ENCODE data around the gene TMEM89.
A peak's percentile ranks its signal among the peaks of the same experiment; 100 is the strongest.

Gene TMEM89, protein sequence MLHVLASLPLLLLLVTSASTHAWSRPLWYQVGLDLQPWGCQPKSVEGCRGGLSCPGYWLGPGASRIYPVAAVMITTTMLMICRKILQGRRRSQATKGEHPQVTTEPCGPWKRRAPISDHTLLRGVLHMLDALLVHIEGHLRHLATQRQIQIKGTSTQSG

GRCh38 chr3:48621461-48621869, at the start of gene TMEM89:
Gene TMEM89 (minus strand): TSS chr3:48621769. CDS start chr3:48621756, 13 bp downstream.
- DNase-seq = no peak

- DNase-seq = no peak
Observed at GRCh38 chr3:48664929-48665328, 43.4 kb upstream of the TMEM89 start.

- no peak for DNase-seq
Observed at GRCh38 chr3:48664313-48664644, 42.7 kb upstream of the TMEM89 start.

DNA sequence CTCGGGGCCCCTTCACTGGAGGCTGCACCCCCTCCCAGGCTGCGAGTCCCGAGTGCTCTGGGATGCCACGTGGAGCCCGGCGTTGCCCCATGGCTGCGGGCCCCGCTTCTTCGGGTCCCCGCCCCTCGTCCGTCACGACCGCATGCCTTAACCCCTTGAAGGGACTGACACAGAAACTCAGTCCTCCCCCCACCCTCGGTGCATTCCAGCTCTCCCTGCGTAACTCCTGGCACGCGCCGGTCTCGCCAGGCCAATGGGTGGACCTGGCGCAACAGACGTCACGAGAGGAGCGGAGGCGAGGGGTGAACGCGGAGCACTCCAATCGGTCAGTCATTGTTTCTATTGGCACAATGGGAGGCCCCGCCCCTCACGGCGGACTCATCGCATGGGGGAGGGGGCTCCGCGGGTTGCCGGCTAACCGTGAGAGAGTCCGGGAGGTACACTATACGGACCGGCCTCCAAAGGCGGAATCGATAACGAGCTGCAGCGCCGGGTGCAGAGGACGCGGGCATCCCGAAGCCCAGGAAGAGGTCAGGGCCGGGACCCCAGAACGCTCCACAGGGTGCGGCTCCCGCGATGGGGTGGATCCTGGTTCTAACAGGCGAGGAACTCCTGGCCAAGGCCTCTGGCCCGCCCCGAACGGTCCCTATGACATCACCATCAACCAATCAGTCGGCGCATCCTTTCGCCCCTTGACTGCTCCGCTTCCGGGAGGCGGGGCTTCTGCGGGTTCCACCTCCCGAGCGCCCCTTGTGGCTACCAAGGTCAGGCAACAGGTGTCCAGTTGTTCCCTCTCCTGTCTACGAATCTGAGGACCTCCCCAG, 42.1 kb upstream of the TMEM89 start:
- peak; percentile 93 for DNase-seq

DNA sequence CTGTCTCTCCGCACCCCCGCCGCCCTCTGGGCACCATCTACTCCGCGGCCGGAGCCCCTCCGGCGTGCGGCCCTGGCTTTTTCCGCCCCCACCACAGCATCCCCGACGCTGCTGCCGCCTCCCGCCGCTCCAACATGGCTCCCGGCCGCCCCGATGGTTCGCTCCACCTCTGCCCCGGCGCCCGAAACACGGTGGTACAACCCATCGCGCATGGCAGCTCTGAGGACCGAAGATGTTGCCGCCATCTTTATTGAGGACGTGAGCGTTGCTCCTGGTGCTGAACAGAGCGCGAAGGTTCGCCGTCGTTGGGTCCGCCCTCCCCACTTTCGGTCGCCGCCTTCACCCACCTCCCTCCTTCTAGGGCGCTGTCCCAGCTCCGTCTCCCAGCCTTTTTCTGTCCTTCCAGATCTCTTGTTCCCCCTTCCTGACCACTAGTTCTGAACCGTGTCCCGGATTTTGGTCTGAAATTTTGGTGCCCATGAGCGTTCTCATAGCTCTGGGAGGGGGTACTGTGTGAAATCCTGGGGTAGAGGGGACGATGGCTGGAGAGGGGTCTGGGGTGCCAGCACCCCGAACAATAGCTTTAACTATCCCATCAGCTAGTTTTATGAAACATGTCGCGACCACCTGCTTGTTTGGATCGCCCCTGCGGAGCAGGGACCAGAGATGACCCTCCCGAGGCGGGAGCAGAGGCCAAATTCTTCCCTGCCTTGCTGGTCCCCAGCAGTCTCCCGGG, 41.4 kb upstream of the TMEM89 start, which contains the start of gene CELSR3:
Gene CELSR3, minus strand, starts transcription at position 134 of the 736 bp plus-strand sequence. CDS start 252 bp downstream, outside the sequence.
- DNase-seq = no peak

DNA sequence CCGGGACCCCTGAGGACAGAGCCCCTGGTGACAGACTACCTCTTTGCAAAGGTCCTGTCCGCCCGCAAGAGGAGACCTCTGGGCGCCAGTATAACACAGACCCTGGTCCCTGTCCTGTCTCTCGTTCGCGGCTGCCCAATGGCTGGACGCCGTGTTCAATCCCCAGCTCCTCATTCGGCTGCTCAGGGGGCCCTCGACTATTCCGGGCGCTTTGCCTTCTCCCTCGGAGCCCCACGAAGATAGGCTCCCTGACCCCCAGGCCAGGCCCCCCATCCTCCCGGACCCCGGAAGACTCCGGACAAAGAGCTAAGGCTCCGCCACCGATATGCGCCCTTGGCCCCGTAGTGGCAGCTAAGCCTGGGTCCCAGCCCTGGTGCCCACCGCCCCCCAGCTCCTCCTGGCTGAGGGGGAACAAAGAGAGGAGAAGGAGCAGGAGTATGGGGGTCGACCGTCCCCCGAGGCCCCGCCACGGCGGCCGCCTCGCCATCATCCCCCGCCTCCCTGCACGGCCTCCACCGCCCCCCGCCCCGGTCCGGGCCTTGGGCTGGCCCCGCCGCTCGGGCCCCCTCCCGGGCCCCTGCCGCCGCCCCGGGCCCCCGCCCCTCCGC, 40.7 kb upstream of the TMEM89 start:
- DNase-seq = no peak

- peak; percentile 58 for DNase-seq
Observed at GRCh38 chr3:48661501-48662144, 40.1 kb upstream of the TMEM89 start.

DNA sequence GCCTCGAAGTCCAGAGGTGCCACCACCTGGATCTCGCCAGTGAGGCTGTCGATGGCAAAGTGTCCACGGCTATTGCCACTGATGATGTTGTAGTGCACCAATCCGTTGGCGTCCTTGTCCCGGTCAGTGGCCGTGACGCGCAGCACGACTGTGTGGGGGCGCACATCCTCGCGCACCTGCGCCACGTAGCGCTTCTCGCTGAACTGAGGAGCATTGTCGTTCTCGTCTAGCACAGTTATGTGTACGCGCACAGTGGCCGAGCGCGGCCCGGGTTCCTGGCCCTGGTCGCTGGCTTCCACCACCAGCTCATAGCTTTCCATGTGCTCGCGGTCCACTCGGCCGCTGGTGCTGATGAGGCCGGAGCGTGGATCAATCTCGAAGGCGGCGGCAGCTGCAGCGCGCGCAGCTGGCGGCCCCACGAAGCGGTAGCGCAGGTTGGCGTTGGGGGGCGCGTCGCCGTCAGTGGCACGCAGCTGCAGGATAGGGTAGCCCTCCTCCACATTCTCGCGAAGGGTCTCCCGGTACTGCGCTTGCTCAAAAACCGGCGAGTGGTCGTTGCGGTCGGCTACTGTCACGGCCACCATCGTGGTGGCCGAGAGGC, 39.3 kb upstream of the TMEM89 start:
- DNase-seq = no peak

- DNase-seq = peak; percentile 37 to 46
Observed at GRCh38 chr3:48656841-48657281, 35.3 kb upstream of the TMEM89 start.

GRCh38 chr3:48656061-48656840, 34.7 kb upstream of the TMEM89 start:
- peak; percentile 76 for DNase-seq

DNA sequence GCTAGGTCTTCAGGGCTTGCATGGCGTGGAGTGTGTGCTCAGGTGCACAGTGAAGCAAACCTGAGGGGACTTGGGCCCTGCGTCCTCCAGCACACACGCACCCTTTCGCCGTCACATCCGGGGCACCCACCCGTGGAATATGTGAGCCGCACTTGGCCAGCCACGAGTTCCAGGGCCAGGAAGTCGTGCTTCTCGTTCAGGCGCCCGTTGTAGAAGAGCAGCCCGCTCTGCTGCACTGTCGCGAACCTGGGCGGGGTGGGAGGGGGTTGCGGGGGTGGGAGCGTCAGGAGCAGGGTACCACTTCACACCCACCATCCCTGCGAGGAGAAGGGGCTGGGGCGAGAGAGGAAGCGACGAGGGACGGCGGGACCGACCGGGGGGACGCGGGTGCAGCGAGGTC, 34.0 kb upstream of the TMEM89 start:
- DNase-seq = no peak

- DNase-seq = no peak
Observed at GRCh38 chr3:48655063-48655462, 33.5 kb upstream of the TMEM89 start.

DNA sequence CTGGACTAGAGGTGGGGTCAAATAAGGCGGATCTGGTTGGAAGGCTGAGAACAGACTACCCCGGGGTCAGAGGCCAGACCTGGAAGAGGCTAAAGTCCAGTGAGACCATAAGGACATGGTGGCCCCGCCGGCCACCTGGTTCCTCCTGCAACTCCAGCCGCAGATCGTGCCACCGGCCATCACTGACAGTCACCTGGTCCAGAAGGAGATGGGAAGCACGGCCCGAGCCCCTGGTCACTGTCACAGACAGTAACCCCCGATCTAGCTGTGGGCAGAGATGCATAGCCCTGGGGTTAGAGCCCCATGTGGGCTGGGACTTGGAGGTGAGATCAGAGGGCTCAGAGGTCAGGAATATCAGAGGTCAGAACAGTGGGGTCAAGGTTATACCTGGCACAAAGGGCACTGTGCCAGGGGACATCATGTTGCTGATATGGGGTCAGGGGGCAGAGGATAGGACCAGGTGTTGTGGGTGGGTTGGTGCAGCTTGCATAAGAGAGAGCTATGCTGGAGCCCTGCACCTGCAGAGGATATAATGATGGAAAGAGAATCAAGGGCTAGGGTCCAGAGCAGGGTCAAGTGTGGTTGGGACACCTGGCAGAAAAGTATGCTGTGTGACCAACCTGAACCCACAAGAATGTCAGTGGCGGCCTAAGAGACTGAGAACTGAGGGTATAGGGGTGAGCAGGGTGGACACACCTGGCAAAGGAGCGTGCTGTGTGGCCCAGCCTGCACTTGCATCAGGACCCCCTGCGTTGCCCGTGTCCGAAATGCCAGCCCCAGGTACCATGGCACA, 31.6 kb upstream of the TMEM89 start:
- DNase-seq = no peak

- no peak for DNase-seq
Observed at GRCh38 chr3:48651771-48652170, 30.2 kb upstream of the TMEM89 start.

DNA sequence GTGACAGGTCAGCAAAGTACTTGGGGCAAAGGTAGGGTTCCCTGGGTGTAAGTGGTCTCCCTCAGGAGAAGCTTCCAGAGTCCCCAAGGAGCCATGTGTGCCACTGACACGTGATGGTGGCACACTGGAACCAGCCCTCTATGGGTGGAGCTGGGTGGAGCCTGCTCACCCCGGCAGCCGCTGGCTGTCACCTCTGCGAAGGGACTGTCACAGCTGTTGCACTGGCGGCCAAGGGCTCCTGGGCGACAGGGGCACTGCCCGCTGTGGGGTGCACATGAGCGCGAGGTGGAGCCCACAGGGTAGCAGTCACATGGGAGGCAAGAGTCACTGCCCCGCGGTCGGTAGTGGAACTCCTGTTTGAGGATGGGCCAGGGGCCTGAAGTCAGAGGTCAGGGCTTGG, 29.2 kb upstream of the TMEM89 start:
- DNase-seq = no peak

GRCh38 chr3:48648188-48648850, 26.8 kb upstream of the TMEM89 start:
- no peak for DNase-seq

- no peak for DNase-seq
Observed at GRCh38 chr3:48647714-48648113, 26.1 kb upstream of the TMEM89 start.

- no peak for DNase-seq
Observed at GRCh38 chr3:48644898-48645760, 23.6 kb upstream of the TMEM89 start.

DNA sequence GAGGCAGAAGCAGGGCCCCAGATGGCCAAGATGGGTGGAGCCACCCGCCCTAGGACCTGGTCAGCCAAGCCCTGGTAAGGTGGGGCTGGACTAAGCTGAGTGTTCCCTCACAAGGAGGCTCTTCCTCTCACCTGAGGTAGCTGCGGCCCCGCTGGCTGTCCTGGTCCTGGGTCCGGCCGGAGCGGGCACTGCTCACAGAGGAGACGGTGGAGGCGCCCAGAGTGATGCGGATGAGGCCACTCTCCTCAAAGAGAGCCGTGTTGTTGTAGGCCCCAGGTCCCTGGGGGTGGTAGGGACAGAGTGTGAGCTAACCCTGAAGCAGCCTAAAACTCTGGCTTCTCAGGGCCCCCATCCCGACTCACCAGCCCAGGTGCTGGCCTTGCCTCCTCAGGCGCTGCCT, 21.0 kb upstream of the TMEM89 start:
- no peak for DNase-seq

All from Kasumi-1 (cell line).